OCI-LY3 (cell line): ENCODE measurements around the gene TMEM130.

Experiments used
- H2AFZ ChIP-seq: fragments of 200-600, 300-600 bp; shearing (Covaris generic); 2 replicates; pipeline ENCODE4 v1.6.0; 2014; ENCODE audit warnings: antibody characterized with exemption, low read depth, low read length
- H3K27ac ChIP-seq: fragments of 200-600, 300-600 bp; sonication (generic); 2 replicates; pipeline ENCODE4 v1.5.1; 2014; ENCODE audit warnings: mild to moderate bottlenecking, low read length, moderate library complexity, mixed read lengths
- H3K27me3 ChIP-seq: fragments of 200-600, 300-600 bp; sonication (generic); 2 replicates; pipeline ENCODE4 v1.6.1; 2014; ENCODE audit warnings: low read depth, low read length, mixed read lengths
- H3K36me3 ChIP-seq: fragments of 200-600, 300-600 bp; sonication (generic); replicated peaks from 2 replicates; pipeline ENCODE3; 2014; ENCODE audit warnings: low read depth, low read length, mixed read lengths
- H3K4me1 ChIP-seq: fragments of 300-600, 200-600 bp; sonication (generic); 2 replicates; pipeline ENCODE4 v1.6.1; 2014; ENCODE audit warnings: low read length, mixed read lengths
- H3K4me2 ChIP-seq: fragments of 200-600, 300-600 bp; sonication (generic); 2 replicates; pipeline ENCODE4 v1.6.1; 2014; ENCODE audit warnings: low read length, mixed read lengths
- H3K4me3 ChIP-seq: fragments of 300-600, 200-600 bp; sonication (generic); 2 replicates; pipeline ENCODE4 v1.5.1; 2014; ENCODE audit warnings: antibody characterized with exemption, mild to moderate bottlenecking, low read length, moderate library complexity
- H3K79me2 ChIP-seq: fragments of 300-600, 200-600 bp; shearing (Covaris generic); 2 replicates; pipeline ENCODE4 v1.6.1; 2014; ENCODE audit warnings: mild to moderate bottlenecking, low read length, mixed read lengths
- H3K9ac ChIP-seq: fragments of 300-600, 200-600 bp; shearing (Covaris generic); 2 replicates; pipeline ENCODE4 v1.6.0; 2014; ENCODE audit warnings: mild to moderate bottlenecking, low read length, moderate library complexity
- H3K9me3 ChIP-seq: fragments of 200-600, 300-600 bp; shearing (Covaris generic); 2 replicates; pipeline ENCODE4 v1.6.1; 2014; ENCODE audit warnings: low read length, mixed read lengths; ENCODE audit not compliant: insufficient read depth
- H4K20me1 ChIP-seq: fragments of 200-600, 300-600 bp; sonication (generic); 2 replicates; pipeline ENCODE4 v1.6.1; 2016; ENCODE audit warnings: low read length, mixed read lengths; ENCODE audit not compliant: insufficient read depth
- EZH2phosphoT487 ChIP-seq: fragments of 200-600 bp; shearing (Covaris generic); IDR thresholded peaks from 2 replicates; pipeline ENCODE4 v1.6.1; 2018; ENCODE audit warnings: antibody characterized with exemption, mixed run types, low read depth
- TF ChIP-seq, protein P1 (sequence below): fragments of 200-600, 300-600 bp; sonication (generic); IDR thresholded peaks from 2 replicates; pipeline ENCODE4 v1.5.1; 2014; ENCODE audit warnings: antibody characterized with exemption, low read length, low read depth

The TMEM130 gene, protein sequence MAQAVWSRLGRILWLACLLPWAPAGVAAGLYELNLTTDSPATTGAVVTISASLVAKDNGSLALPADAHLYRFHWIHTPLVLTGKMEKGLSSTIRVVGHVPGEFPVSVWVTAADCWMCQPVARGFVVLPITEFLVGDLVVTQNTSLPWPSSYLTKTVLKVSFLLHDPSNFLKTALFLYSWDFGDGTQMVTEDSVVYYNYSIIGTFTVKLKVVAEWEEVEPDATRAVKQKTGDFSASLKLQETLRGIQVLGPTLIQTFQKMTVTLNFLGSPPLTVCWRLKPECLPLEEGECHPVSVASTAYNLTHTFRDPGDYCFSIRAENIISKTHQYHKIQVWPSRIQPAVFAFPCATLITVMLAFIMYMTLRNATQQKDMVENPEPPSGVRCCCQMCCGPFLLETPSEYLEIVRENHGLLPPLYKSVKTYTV

DNA sequence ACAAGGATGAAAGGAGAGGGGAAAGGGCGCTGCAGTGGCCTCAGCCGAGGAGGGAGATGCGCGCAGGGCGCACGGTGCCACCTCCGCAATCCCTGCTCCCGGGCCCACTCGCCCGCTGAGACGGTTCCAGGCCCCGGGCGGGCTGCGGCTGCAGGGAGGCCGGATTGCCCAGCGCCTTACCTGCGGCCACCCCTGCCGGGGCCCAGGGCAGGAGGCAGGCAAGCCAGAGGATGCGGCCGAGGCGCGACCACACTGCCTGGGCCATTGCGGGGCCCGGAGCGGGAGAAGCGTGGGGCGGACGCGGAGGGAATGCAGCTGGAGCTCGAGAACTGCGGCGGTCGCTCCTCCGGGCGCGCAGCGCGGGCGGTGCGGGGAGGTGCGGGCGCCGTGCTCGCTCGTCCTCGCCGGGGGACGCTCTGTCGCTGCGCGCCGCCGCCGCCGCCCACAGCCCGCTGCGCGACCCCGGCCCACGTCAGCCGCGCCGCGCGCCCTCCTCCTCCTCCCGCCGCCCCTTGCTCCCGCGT, at the start of gene TMEM130:
TMEM130 (minus strand) TSS at position 418 of the 524 bp plus-strand sequence; CDS start at position 265, 153 bp downstream.
- Histone ChIP-seq H3K27me3 (peaks cover 11% of the 10 kb centered on the region), H3K4me1 (peaks cover 5% of the 10 kb centered on the region), H4K20me1 (no peaks in the 10 kb centered on the region), H3K79me2 (no peaks in the 10 kb centered on the region), H3K4me2 (peak within 1 kb of the TSS; percentile 56), H3K4me3 (peak within 1 kb of the TSS; percentile 59), H3K9ac (no peak within 1 kb of the TSS), H3K27ac (no peak within 1 kb of the TSS), H2AFZ (no peak within 1 kb of the TSS), H3K9me3 (no peaks in the 10 kb centered on the region), H3K36me3 (no peaks in the 10 kb centered on the region)
- no peak for TF ChIP-seq EZH2phosphoT487
- TF ChIP-seq, protein P1, sequence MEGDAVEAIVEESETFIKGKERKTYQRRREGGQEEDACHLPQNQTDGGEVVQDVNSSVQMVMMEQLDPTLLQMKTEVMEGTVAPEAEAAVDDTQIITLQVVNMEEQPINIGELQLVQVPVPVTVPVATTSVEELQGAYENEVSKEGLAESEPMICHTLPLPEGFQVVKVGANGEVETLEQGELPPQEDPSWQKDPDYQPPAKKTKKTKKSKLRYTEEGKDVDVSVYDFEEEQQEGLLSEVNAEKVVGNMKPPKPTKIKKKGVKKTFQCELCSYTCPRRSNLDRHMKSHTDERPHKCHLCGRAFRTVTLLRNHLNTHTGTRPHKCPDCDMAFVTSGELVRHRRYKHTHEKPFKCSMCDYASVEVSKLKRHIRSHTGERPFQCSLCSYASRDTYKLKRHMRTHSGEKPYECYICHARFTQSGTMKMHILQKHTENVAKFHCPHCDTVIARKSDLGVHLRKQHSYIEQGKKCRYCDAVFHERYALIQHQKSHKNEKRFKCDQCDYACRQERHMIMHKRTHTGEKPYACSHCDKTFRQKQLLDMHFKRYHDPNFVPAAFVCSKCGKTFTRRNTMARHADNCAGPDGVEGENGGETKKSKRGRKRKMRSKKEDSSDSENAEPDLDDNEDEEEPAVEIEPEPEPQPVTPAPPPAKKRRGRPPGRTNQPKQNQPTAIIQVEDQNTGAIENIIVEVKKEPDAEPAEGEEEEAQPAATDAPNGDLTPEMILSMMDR = no peak

DNA sequence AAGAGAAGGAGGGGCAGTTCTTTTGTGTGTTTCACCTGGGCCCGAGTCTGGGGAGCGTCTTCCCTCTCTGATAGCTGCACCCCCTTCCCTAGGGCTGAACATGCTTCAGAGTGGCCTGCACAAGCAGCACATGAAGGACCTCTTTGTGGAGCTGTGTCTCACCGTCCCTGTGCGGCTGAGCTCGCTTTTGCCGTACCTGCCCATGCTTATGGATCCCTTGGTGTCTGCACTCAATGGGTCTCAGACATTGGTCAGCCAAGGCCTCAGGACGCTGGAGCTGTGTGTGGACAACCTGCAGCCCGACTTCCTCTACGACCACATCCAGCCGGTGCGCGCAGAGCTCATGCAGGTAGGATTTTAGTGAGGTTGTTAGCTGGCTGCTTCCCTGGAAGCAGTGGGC, 47.5 kb upstream of the TMEM130 start:
- no peak overlapping the region for H3K27ac ChIP-seq
- TF ChIP-seq, protein P1 = no peak
- TF ChIP-seq EZH2phosphoT487 = no peak
- no peaks in the 10 kb centered on the region for H4K20me1 ChIP-seq
- peaks cover 49% of the 10 kb centered on the region for H3K36me3 ChIP-seq
- H3K4me2 ChIP-seq = no peak overlapping the region
- no peaks in the 10 kb centered on the region for H3K9me3 ChIP-seq
- no peaks in the 10 kb centered on the region for H3K27me3 ChIP-seq
- H3K4me3 ChIP-seq = no peak overlapping the region
- no peak overlapping the region for H3K9ac ChIP-seq
- no peaks in the 10 kb centered on the region for H3K79me2 ChIP-seq
- no peak overlapping the region for H2AFZ ChIP-seq
- H3K4me1 ChIP-seq = no peaks in the 10 kb centered on the region

DNA sequence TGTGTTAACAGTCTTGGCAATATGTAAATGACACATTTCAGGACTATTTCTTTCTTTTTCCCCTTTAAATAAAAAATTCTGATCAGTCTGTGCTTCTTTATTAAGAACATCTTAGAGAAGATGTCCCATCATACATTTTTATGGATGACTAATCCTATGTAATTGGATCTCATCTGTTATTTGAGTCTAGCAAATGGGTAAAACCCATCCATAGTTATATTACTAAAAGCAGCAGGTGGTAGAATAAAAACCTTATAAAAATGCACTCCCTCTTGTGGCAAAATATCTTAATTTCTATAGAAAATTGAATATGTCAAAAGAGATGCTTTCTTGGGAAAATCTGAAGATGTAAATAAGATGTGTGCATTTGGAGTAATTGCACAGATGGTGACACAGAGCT, 43.8 kb upstream of the TMEM130 start:
- peaks cover 56% of the 10 kb centered on the region for H3K36me3 ChIP-seq
- no peak overlapping the region for H3K4me3 ChIP-seq
- no peaks in the 10 kb centered on the region for H4K20me1 ChIP-seq
- H3K27ac ChIP-seq = no peak overlapping the region
- H3K4me2 ChIP-seq = no peak overlapping the region
- no peak for TF ChIP-seq EZH2phosphoT487
- TF ChIP-seq, protein P1 = no peak
- H3K9me3 ChIP-seq = no peaks in the 10 kb centered on the region
- H3K9ac ChIP-seq = no peak overlapping the region
- no peaks in the 10 kb centered on the region for H3K27me3 ChIP-seq
- H3K79me2 ChIP-seq = no peaks in the 10 kb centered on the region
- no peaks in the 10 kb centered on the region for H3K4me1 ChIP-seq
- no peak overlapping the region for H2AFZ ChIP-seq

DNA sequence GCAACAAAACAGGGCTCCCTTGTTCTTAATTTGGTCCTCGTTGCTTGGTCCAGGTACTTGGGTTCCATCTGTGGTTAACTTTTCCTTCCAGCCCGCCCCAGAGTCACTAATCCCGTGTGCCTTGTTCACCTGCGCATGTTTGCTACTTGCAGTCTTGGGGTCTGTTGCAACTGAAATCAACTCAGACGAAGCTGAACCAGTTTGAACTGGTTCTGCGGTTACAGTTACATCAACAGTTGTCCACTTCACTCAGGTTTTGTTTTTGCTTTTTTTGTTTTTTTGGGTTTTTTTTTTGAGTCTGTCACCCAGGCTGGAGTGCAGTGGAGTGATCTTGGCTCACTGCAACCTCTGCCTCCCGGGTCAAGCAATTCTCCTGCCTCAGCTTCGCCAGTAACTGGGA, 43.2 kb upstream of the TMEM130 start:
- Histone ChIP-seq H3K36me3 (peaks cover 54% of the 10 kb centered on the region), H2AFZ (no peak overlapping the region), H4K20me1 (no peaks in the 10 kb centered on the region), H3K9me3 (no peaks in the 10 kb centered on the region), H3K27ac (no peak overlapping the region), H3K4me1 (no peaks in the 10 kb centered on the region), H3K79me2 (no peaks in the 10 kb centered on the region), H3K4me2 (no peak overlapping the region), H3K27me3 (no peaks in the 10 kb centered on the region), H3K9ac (no peak overlapping the region), H3K4me3 (no peak overlapping the region)
- TF ChIP-seq, protein P1 = no peak
- no peak for TF ChIP-seq EZH2phosphoT487
